ENCODE results near the gene TRAPPC13. TPM values are rescaled to one million over a fixed set of nuclear protein-coding genes. Genes with fewer than 3 reads are reported as not detected.
"Not testable (repeated sequence)": the region's sequence is repeated elsewhere in the genome, so short reads cannot be mapped to it uniquely, and the experiment has no call there.

TRAPPC13 gene
- total RNA-seq (ENCODE audit: low replicate concordance), result 32.6 and 53.1 TPM in 2 replicates

- Histone ChIP-seq H3K9ac (peak within 1 kb of the TSS; percentile 89), H3F3A (ENCODE audit: low read depth) (no peaks in the 10 kb centered on the region), H3K36me3 (no peaks in the 10 kb centered on the region), H4K20me1 (ENCODE audit: low read depth) (no peaks in the 10 kb centered on the region), H3K79me2 (ENCODE audit: low read depth) (peaks cover 90% of the 10 kb centered on the region), H3K27ac (peak within 1 kb of the TSS; percentile 79), H2AFZ (replicated peaks) (peak within 1 kb of the TSS; percentile 100), H3K4me2 (peak within 1 kb of the TSS; percentile 94), H3K4me1 (peaks cover 12% of the 10 kb centered on the region), H3K27me3 (no peaks in the 10 kb centered on the region), H3K4me3 (peak within 1 kb of the TSS; percentile 73), H3K9me3 (ENCODE audit: low read depth) (no peaks in the 10 kb centered on the region)
- peaks cover 20% of the 10 kb centered on the region for H3K4me1 Mint-ChIP-seq
- peak; percentile 93 for DNase-seq (ENCODE audit: low spot score)
- H3K4me3 Mint-ChIP-seq, result peak within 1 kb of the TSS; percentile 95
- peaks cover 5% of the 10 kb centered on the region for H3K27me3 Mint-ChIP-seq (ENCODE audit: insufficient read depth, low read depth)
- TF ChIP-seq EZH2 (IDR thresholded peaks at IDR 0.05) (no peak), CTCF (IDR thresholded peaks at IDR 0.05) (peak; percentile 11)
- peak within 1 kb of the TSS; percentile 87 for H3K27ac Mint-ChIP-seq
- H3K36me3 Mint-ChIP-seq, result peaks cover 6% of the 10 kb centered on the region
- H3K9me3 Mint-ChIP-seq, result no peaks in the 10 kb centered on the region
Measured at GRCh38 chr5:65624571-65625555, at the start of gene TRAPPC13, which contains the start of gene SHLD3. Gene TRAPPC13, plus strand, starts transcription at chr5:65625027. Its CDS starts 34 bp downstream, at chr5:65625061. Gene SHLD3, plus strand, starts transcription at chr5:65625027. Its CDS starts 4,561 bp downstream, at chr5:65629588.

GRCh38 chr5:65577141-65577540 lies 47.7 kb upstream of the TRAPPC13 start:
- no peak overlapping the region for H2AFZ ChIP-seq (replicated peaks)
- H3K9ac ChIP-seq, result no peak overlapping the region
- no peaks in the 10 kb centered on the region for H3K27me3 ChIP-seq
- Mint-ChIP-seq H3K27me3 (ENCODE audit: insufficient read depth, low read depth) (peaks cover 3% of the 10 kb centered on the region), H3K4me3 (no peak overlapping the region), H3K9me3 (no peaks in the 10 kb centered on the region), H3K4me1 (no peaks in the 10 kb centered on the region), H3K27ac (no peak overlapping the region), H3K36me3 (peaks cover 20% of the 10 kb centered on the region)
- peaks cover 4% of the 10 kb centered on the region for H3K36me3 ChIP-seq
- no peak for DNase-seq (ENCODE audit: low spot score)
- TF ChIP-seq EZH2phosphoT487 (IDR thresholded peaks at IDR 0.05) (no peak), EZH2 (IDR thresholded peaks at IDR 0.05) (no peak), CTCF (IDR thresholded peaks at IDR 0.05) (no peak)
- no peaks in the 10 kb centered on the region for H4K20me1 ChIP-seq (ENCODE audit: low read depth)
- no peaks in the 10 kb centered on the region for H3K9me3 ChIP-seq (ENCODE audit: low read depth)
- no peak overlapping the region for H3K4me2 ChIP-seq
- H3K79me2 ChIP-seq (ENCODE audit: low read depth), result no peaks in the 10 kb centered on the region
- no peak overlapping the region for H3K4me3 ChIP-seq
- no peaks in the 10 kb centered on the region for H3K4me1 ChIP-seq
- no peaks in the 10 kb centered on the region for H3F3A ChIP-seq (ENCODE audit: low read depth)
- no peak overlapping the region for H3K27ac ChIP-seq

- peaks cover 10% of the 10 kb centered on the region for H3K36me3 ChIP-seq
- H3K36me3 Mint-ChIP-seq, result peaks cover 9% of the 10 kb centered on the region
Measured at GRCh38 chr5:65588694-65589093, 36.1 kb upstream of the TRAPPC13 start.

GRCh38 chr5:65601761-65602160 lies 23.1 kb upstream of the TRAPPC13 start:
- not testable (repeated sequence) for H3K4me3 ChIP-seq; H3K27me3 Mint-ChIP-seq (ENCODE audit: insufficient read depth, low read depth); H3K4me1 ChIP-seq; H3K27me3 ChIP-seq; H3K4me2 ChIP-seq; H3K9ac ChIP-seq; H3K27ac ChIP-seq; H3F3A ChIP-seq (ENCODE audit: low read depth); H4K20me1 ChIP-seq (ENCODE audit: low read depth); H2AFZ ChIP-seq (replicated peaks); H3K4me1 Mint-ChIP-seq; H3K9me3 ChIP-seq (ENCODE audit: low read depth); DNase-seq (ENCODE audit: low spot score); H3K27ac Mint-ChIP-seq; H3K79me2 ChIP-seq (ENCODE audit: low read depth); H3K4me3 Mint-ChIP-seq
- H3K9me3 Mint-ChIP-seq, result peaks cover 17% of the 10 kb centered on the region
- peaks cover 60% of the 10 kb centered on the region for H3K36me3 Mint-ChIP-seq
- peaks cover 13% of the 10 kb centered on the region for H3K36me3 ChIP-seq

More at GRCh38 chr5:65588694-65589093, 36.1 kb upstream of the TRAPPC13 start:
- no peak for TF ChIP-seq EZH2phosphoT487 (IDR thresholded peaks at IDR 0.05)
- TF ChIP-seq CTCF (IDR thresholded peaks at IDR 0.05), result peak; percentile 7
- TF ChIP-seq EZH2 (IDR thresholded peaks at IDR 0.05), result no peak
- Histone ChIP-seq H3F3A (ENCODE audit: low read depth) (peaks cover 33% of the 10 kb centered on the region), H3K9me3 (ENCODE audit: low read depth) (no peaks in the 10 kb centered on the region), H4K20me1 (ENCODE audit: low read depth) (no peaks in the 10 kb centered on the region), H3K4me2 (no peak overlapping the region), H3K9ac (no peak overlapping the region), H2AFZ (replicated peaks) (no peak overlapping the region), H3K4me1 (no peaks in the 10 kb centered on the region), H3K4me3 (no peak overlapping the region), H3K79me2 (ENCODE audit: low read depth) (no peaks in the 10 kb centered on the region), H3K27ac (no peak overlapping the region), H3K27me3 (no peaks in the 10 kb centered on the region)
- Mint-ChIP-seq H3K4me1 (no peaks in the 10 kb centered on the region), H3K4me3 (no peak overlapping the region), H3K27me3 (ENCODE audit: insufficient read depth, low read depth) (no peaks in the 10 kb centered on the region), H3K9me3 (no peaks in the 10 kb centered on the region), H3K27ac (no peak overlapping the region)
- DNase-seq (ENCODE audit: low spot score), result no peak

All from neural progenitor cell (in vitro differentiated cells).